H1 (cell line): Measurements from ENCODE around the gene C4B. TPM values are rescaled to one million over a fixed set of nuclear protein-coding genes. Genes with fewer than 3 reads are reported as not detected.
"Not testable (repeated sequence)": the region's sequence is repeated elsewhere in the genome, so short reads cannot be mapped to it uniquely, and the experiment has no call there.

ENCODE experiments used
- CTCF ChIA-PET: fragments of 300-600 bp; sonication (Branson Sonifier 250); formaldehyde crosslinking; loops from one replicate; lab custom pipeline; 2021; ENCODE audit not compliant: partially characterized antibody; lab: Charles Lee
- POLR2A ChIA-PET: fragments of 300-600 bp; sonication (Branson Sonifier 250); formaldehyde crosslinking; loops from one replicate; lab custom pipeline; 2021; ENCODE audit warnings: inconsistent platforms; ENCODE audit not compliant: partially characterized antibody; lab: Charles Lee
- DNase-seq, 2 experiments: peaks; one replicate each; pipeline versions ENCODE4 v3.0.0 to v3.0.0-alpha.2; 2010 to 2022; ENCODE audit warnings: low spot score in 2 of 2, low read depth in 1 of 2, mixed read lengths in 1 of 2
- FAIRE-seq: peaks from 2 replicates; lab custom pipeline; 2011; peaks lifted over from hg19 to GRCh38; lab: Jason Lieb, UNC
- H2AFZ ChIP-seq: 2 replicates; pipeline ENCODE4 v1.8.1; 2012; ENCODE audit warnings: low read length, inconsistent platforms
- H2AK5ac ChIP-seq: 2 replicates; pipeline ENCODE4 v1.6.1; 2013; ENCODE audit warnings: low read depth, low read length
- H2BK120ac ChIP-seq: replicated peaks from 2 replicates; pipeline ENCODE3; 2013; ENCODE audit warnings: low read depth, low read length, inconsistent platforms
- H2BK12ac ChIP-seq: 2 replicates; pipeline ENCODE4 v1.6.1; 2013; ENCODE audit warnings: low read depth, low read length
- H2BK15ac ChIP-seq: 2 replicates; pipeline ENCODE4 v1.6.1; 2013; ENCODE audit warnings: low read length
- H2BK20ac ChIP-seq: 2 replicates; pipeline ENCODE4 v1.6.1; 2013; ENCODE audit warnings: low read length
- H2BK5ac ChIP-seq: 2 replicates; pipeline ENCODE4 v1.6.1; 2013; ENCODE audit warnings: low read depth, low read length
- H3K14ac ChIP-seq: 2 replicates; pipeline ENCODE4 v1.6.1; 2013; ENCODE audit warnings: inconsistent platforms; ENCODE audit not compliant: insufficient read length
- H3K18ac ChIP-seq: 2 replicates; pipeline ENCODE4 v1.6.1; 2013; ENCODE audit warnings: low read length; ENCODE audit errors: extremely low read depth
- H3K23ac ChIP-seq: 2 replicates; pipeline ENCODE4 v1.6.1; 2013; ENCODE audit warnings: inconsistent platforms; ENCODE audit not compliant: insufficient read length
- H3K23me2 ChIP-seq: 2 replicates; pipeline ENCODE4 v1.6.1; 2013; ENCODE audit warnings: low read depth, low read length
- H3K27ac ChIP-seq: 2 replicates; pipeline ENCODE4 v1.6.1; 2011; ENCODE audit warnings: low read depth, low read length, inconsistent platforms
- H3K27me3 ChIP-seq, 4 experiments: replicated peaks in 1 of 4; 1 replicate in 1 of 4; 2 replicates in 3 of 4; pipeline versions ENCODE4 v1.6.1 to v1.8.1; 2011 to 2013; ENCODE audit warnings: low read length in 3 of 4, mild to moderate bottlenecking in 3 of 4, inconsistent platforms in 2 of 4, mixed read lengths in 2 of 4, moderate library complexity in 1 of 4; ENCODE audit not compliant: control insufficient read depth in 3 of 4, insufficient read depth in 3 of 4; ENCODE audit errors: extremely low read depth in 1 of 4
- H3K36me3 ChIP-seq, 4 experiments: 2 replicates each; pipeline versions ENCODE4 v1.6.1 to v1.8.1; 2011 to 2013; ENCODE audit warnings: mild to moderate bottlenecking in 4 of 4, low read length in 3 of 4, moderate library complexity in 2 of 4, control low read depth in 1 of 4, inconsistent platforms in 1 of 4; ENCODE audit not compliant: insufficient read depth in 4 of 4, control insufficient read depth in 2 of 4
- H3K4ac ChIP-seq: replicated peaks from 2 replicates; pipeline ENCODE3; 2013; ENCODE audit warnings: low read length, low read depth, mixed read lengths, inconsistent platforms; ENCODE audit not compliant: insufficient read length
- H3K4me1 ChIP-seq, 4 experiments: replicated peaks in 1 of 4; 1 replicate in 1 of 4; 2 replicates in 3 of 4; pipeline versions ENCODE4 v1.6.1 to v1.8.1; 2011 to 2013; ENCODE audit warnings: low read length in 3 of 4, inconsistent platforms in 2 of 4, mixed read lengths in 1 of 4; ENCODE audit not compliant: insufficient read depth in 4 of 4, control insufficient read depth in 3 of 4
- H3K4me2 ChIP-seq, 2 experiments: 2 replicates each; pipeline versions ENCODE4 v1.6.1 to v1.8.1; 2011 to 2013; ENCODE audit warnings: low read depth in 2 of 2, low read length in 2 of 2, control low read depth in 1 of 2, inconsistent platforms in 1 of 2, mild to moderate bottlenecking in 1 of 2; ENCODE audit not compliant: insufficient read depth in 1 of 2
- H3K4me3 ChIP-seq, 4 experiments: fragments of 200-600, 300-600 bp in 1 of 4; sonication (generic), shearing (Covaris generic), sonication (Bioruptor Twin) in 1 of 4; 2 replicates each; pipeline versions ENCODE4 v1.5.1 to v1.8.1; 2011 to 2016; ENCODE audit warnings: low read length in 4 of 4, low read depth in 3 of 4, control low read depth in 2 of 4, inconsistent platforms in 2 of 4, mild to moderate bottlenecking in 2 of 4, mixed read lengths in 1 of 4, moderate library complexity in 1 of 4; ENCODE audit not compliant: insufficient read depth in 2 of 4; ENCODE audit errors: extremely low read depth in 1 of 4
- H3K56ac ChIP-seq: replicated peaks from 2 replicates; pipeline ENCODE3; 2013; ENCODE audit warnings: low read depth, mild to moderate bottlenecking, mixed read lengths, low read length, inconsistent platforms; ENCODE audit not compliant: insufficient read length
- H3K79me1 ChIP-seq: 2 replicates; pipeline ENCODE4 v1.6.1; 2013; ENCODE audit warnings: low read depth, low read length, control low read depth
- H3K79me2 ChIP-seq, 2 experiments: 2 replicates each; pipeline versions ENCODE4 v1.6.1 to v1.8.1; 2012 to 2013; ENCODE audit warnings: low read length in 2 of 2, mild to moderate bottlenecking in 2 of 2, inconsistent platforms in 1 of 2; ENCODE audit not compliant: insufficient read depth in 2 of 2, control insufficient read depth in 1 of 2
- H3K9ac ChIP-seq, 4 experiments: replicated peaks in 1 of 4; 1 replicate in 1 of 4; 2 replicates in 3 of 4; pipeline versions ENCODE4 v1.6.1 to v1.8.1; 2011 to 2013; ENCODE audit warnings: low read depth in 3 of 4, low read length in 3 of 4, control low read depth in 2 of 4, mild to moderate bottlenecking in 2 of 4, moderate library complexity in 2 of 4, inconsistent platforms in 1 of 4; ENCODE audit errors: extremely low read depth in 1 of 4
- H3K9me3 ChIP-seq, 2 experiments: 2 replicates each; pipeline versions ENCODE4 v1.6.1 to v1.8.1; 2012 to 2013; ENCODE audit warnings: mild to moderate bottlenecking in 2 of 2, moderate library complexity in 2 of 2, control low read depth in 1 of 2, inconsistent platforms in 1 of 2, low read depth in 1 of 2, low read length in 1 of 2, mixed read lengths in 1 of 2; ENCODE audit not compliant: insufficient read depth in 2 of 2
- H4K20me1 ChIP-seq, 2 experiments: replicated peaks in 1 of 2; 2 replicates each; pipeline versions ENCODE3 to v1.8.1; 2011 to 2013; ENCODE audit warnings: inconsistent platforms in 2 of 2, low read length in 2 of 2, mild to moderate bottlenecking in 1 of 2; ENCODE audit not compliant: insufficient read depth in 2 of 2, control insufficient read depth in 1 of 2
- H4K5ac ChIP-seq: 2 replicates; pipeline ENCODE4 v1.6.1; 2013; ENCODE audit warnings: low read length, low read depth, mixed read lengths, inconsistent platforms; ENCODE audit not compliant: insufficient read length
- H4K8ac ChIP-seq: 2 replicates; pipeline ENCODE4 v1.8.0; 2013; ENCODE audit warnings: mild to moderate bottlenecking, moderate library complexity, low read length, inconsistent platforms; ENCODE audit not compliant: insufficient read depth; ENCODE audit errors: extremely low read depth
- H4K91ac ChIP-seq: replicated peaks from 2 replicates; pipeline ENCODE3; 2013; ENCODE audit warnings: low read length, mixed read lengths, inconsistent platforms; ENCODE audit not compliant: insufficient read length
- WGBS, 2 experiments: shearing (Covaris generic) in 1 of 2; methylation state at CpG; one replicate each; pipeline versions ENCODE4 v1.1.6 to v1.1.7; 2013 to 2015; ENCODE audit warnings: low lambda C conversion rate in 2 of 2, mixed read lengths in 2 of 2, inconsistent platforms in 1 of 2, low coverage in 1 of 2, missing lambda C conversion rate in 1 of 2; ENCODE audit not compliant: insufficient replicate concordance in 2 of 2, insufficient coverage in 1 of 2, insufficient read length in 1 of 2; ENCODE audit errors: extremely low coverage in 1 of 2, missing lambda C conversion rate in 1 of 2; 5-methylcytosine and 5-hydroxymethylcytosine counted together
- polyA plus RNA-seq, 7 experiments: library from polyadenylated mRNA; depleted of rRNA in 3 of 7; stranded (reverse) in 5 of 7; unstranded in 2 of 7; fragments of >200 nt in 5 of 7; fragments of 200-250 nt in 2 of 7; gene quantifications; 1 replicate in 5 of 7; 2 replicates in 1 of 7; 4 replicates in 1 of 7; pipeline versions ENCODE4 v1.2.1 to v1.2.3, GENCODE V29; 2011 to 2013; ENCODE audit warnings: missing spikeins in 2 of 7, mixed read lengths in 2 of 7
- total RNA-seq: library from RNA; stranded (reverse); fragmentation: NEBNext Ultra II Directional; extraction: Animal tissue kit (Norgen Biotek cat#: 25700); gene quantifications from 2 replicates; pipeline ENCODE4 v1.2.1, GENCODE V29; 2021

The C4B gene
- total and polyA plus RNA-seq, 2 of the 8 experiments (the other 6 are each of a cell fraction or from before 2014, with no cell fraction given): 0.74 to 3.5 TPM

DNA sequence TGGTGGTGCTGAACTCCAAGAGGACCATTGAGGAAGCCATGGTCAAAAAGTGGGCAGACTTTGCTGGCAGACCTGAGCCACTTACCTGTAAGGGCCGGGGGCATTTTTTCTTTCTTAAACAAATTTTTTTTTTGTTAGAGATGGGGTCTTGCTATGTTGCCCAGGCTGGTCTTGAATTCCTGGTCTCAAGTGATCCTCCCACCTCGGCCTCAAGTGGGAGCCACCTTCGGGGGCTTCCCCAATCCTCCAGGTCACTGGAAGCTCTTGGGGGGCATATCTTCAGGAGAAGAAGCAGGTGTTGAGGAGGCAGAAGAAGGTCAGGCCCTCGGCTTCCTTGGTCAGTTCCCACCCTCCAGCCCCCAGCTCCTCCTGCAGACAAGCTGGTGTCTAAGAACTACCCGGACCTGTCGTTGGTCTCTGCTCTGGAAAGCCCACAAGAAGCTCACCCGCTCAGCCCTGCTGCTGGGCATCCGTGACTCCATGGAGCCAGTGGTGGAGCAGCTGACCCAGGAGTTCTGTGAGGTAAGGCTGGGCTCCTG, 8.5 kb upstream of the C4B start:
- POLR2A ChIA-PET, H3K4ac ChIP-seq, FAIRE-seq, H3K27ac ChIP-seq, H3K23ac ChIP-seq, H4K5ac ChIP-seq, H3K56ac ChIP-seq, H4K91ac ChIP-seq, H3K9me3 ChIP-seq, H2AK5ac ChIP-seq, H3K9ac ChIP-seq, CTCF ChIA-PET, H3K14ac ChIP-seq, H3K4me1 ChIP-seq, H3K4me2 ChIP-seq, H3K36me3 ChIP-seq, H4K20me1 ChIP-seq, H3K79me1 ChIP-seq, H2BK120ac ChIP-seq, DNase-seq, H2BK12ac ChIP-seq, H2BK20ac ChIP-seq, H3K23me2 ChIP-seq, H4K8ac ChIP-seq, H2BK5ac ChIP-seq, H3K18ac ChIP-seq, H3K79me2 ChIP-seq, H2BK15ac ChIP-seq, H2AFZ ChIP-seq, H3K27me3 ChIP-seq, H3K4me3 ChIP-seq: not testable (repeated sequence)
- WGBS, 2 experiments: 79% methylated on average over 3 of the region's 8 CpGs; no CpG with 5 or more reads in 1 of the 2 experiments

DNA sequence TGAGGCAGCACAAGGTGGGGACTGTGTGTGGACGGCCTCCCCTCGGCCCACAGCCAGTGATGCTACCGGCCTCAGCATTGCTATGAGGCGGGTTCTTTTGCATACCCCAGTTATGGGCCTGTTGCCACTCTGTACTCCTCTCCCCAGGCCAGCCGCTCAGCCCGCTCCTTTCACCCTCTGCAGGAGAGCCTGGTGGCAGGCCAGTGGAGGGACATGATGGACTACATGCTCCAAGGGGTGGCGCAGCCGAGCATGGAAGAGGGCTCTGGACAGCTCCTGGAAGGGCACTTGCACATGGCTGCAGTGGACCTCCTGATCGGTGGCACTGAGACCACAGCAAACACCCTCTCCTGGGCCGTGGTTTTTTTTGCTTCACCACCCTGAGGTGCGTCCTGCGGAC, 7.5 kb upstream of the C4B start:
- DNase-seq: peak in 1 of 2 experiments; percentile 27
- H3K4me1 ChIP-seq, POLR2A ChIA-PET: not testable (repeated sequence)

More for the DNA sequence above, 7.5 kb upstream of the C4B start:
- H3K4ac ChIP-seq, H4K20me1 ChIP-seq, H2AFZ ChIP-seq, H3K9ac ChIP-seq, H3K79me1 ChIP-seq, H3K23me2 ChIP-seq, H3K23ac ChIP-seq, H3K14ac ChIP-seq, H2AK5ac ChIP-seq, H4K8ac ChIP-seq, H3K4me3 ChIP-seq, H3K56ac ChIP-seq, H3K4me2 ChIP-seq, H2BK12ac ChIP-seq, H3K79me2 ChIP-seq, H4K5ac ChIP-seq, H2BK5ac ChIP-seq, H3K27ac ChIP-seq, H2BK120ac ChIP-seq, CTCF ChIA-PET, H3K18ac ChIP-seq, H4K91ac ChIP-seq, H2BK20ac ChIP-seq, H3K27me3 ChIP-seq, H2BK15ac ChIP-seq, H3K9me3 ChIP-seq, FAIRE-seq, H3K36me3 ChIP-seq: not testable (repeated sequence)
- 83% methylated on average over 4 of the region's 12 CpGs; no CpG with 5 or more reads in 1 of the 2 experiments for WGBS, 2 experiments
